ENCODE results near the gene MTUS2.

GRCh38 chr13:28856287-28856686, 36.1 kb downstream of the MTUS2 start:
- TF ChIP-seq CTCF (IDR thresholded peaks at IDR 0.05 in 2 of 3, conservative IDR thresholded peaks at IDR 0.05 in 1 of 3; ENCODE audit: control insufficient read depth in 2 of 3, extremely low read depth in 1 of 3, insufficient read depth in 1 of 3, low read depth in 3 of 3, low read length in 3 of 3): no peak
- no peak for TF ChIP-seq SRF (IDR thresholded peaks at IDR 0.05; ENCODE audit: low read depth in 2 of 2, low read length in 2 of 2)
- TF ChIP-seq CREB1 (IDR thresholded peaks at IDR 0.05; ENCODE audit: low read depth): no peak
- TF ChIP-seq EZH2 (IDR thresholded peaks at IDR 0.05; ENCODE audit: borderline replicate concordance, control insufficient read depth, low read depth, low read length): no peak
- TF ChIP-seq EP300 (IDR thresholded peaks at IDR 0.05; ENCODE audit: borderline replicate concordance in 1 of 2, control insufficient read depth in 1 of 2, low read depth in 2 of 2, low read length in 2 of 2): no peak
- no peak for TF ChIP-seq CEBPB (IDR thresholded peaks at IDR 0.05; ENCODE audit: borderline replicate concordance in 1 of 2, low read depth in 2 of 2, low read length in 2 of 2)
- TF ChIP-seq TAF1 (IDR thresholded peaks at IDR 0.05; ENCODE audit: borderline replicate concordance, low read depth, low read length): no peak
- no peak for TF ChIP-seq MAX (IDR thresholded peaks at IDR 0.05; ENCODE audit: low read depth, low read length)
- no peak for TF ChIP-seq RELB (IDR thresholded peaks at IDR 0.05; ENCODE audit: low read depth)
